Adrenal gland (tissue), 12 donors: Measurements from ENCODE around the gene KLHDC7A. TPM values are rescaled to one million over a fixed set of nuclear protein-coding genes. Genes with fewer than 3 reads are reported as not detected.

ENCODE experiments used
- DNase-seq, 7 donors: peaks; one replicate each; pipeline ENCODE4 v3.0.0-alpha.2; 2019 to 2020
- H3K27ac ChIP-seq, 5 donors: fragments of 200-600 bp; sonication (generic) in 4 of 5; 1 replicate in 3 of 5; 2 replicates in 2 of 5; pipeline versions ENCODE4 v1.5.1 to v1.8.0; 2016 to 2020; ENCODE audit warnings: mild to moderate bottlenecking in 1 of 5
- H3K27me3 ChIP-seq: fragments of 200-600 bp; 2 replicates; pipeline ENCODE4 v1.8.0; 2021
- H3K36me3 ChIP-seq, 2 donors: fragments of 200-600 bp; replicated peaks in 1 of 2; 1 replicate in 1 of 2; 2 replicates in 1 of 2; pipeline versions ENCODE4 v1.5.1 to v1.8.0; 2018 to 2022
- H3K4me1 ChIP-seq, 2 donors: fragments of 200-600 bp; replicated peaks in 1 of 2; 1 replicate in 1 of 2; 2 replicates in 1 of 2; pipeline versions ENCODE4 v1.5.1 to v1.8.0; 2018 to 2021
- H3K4me3 ChIP-seq, 4 donors: fragments of 200-600 bp; sonication (generic) in 3 of 4; one replicate each; pipeline ENCODE4 v1.5.1; 2016 to 2018
- H3K9me3 ChIP-seq, 3 donors: fragments of 200-600 bp; sonication (generic) in 1 of 3; replicated peaks in 1 of 3; 1 replicate in 2 of 3; 2 replicates in 1 of 3; pipeline versions ENCODE4 v1.5.1 to v1.8.0; 2016 to 2021
- CTCF ChIP-seq, 6 experiments: fragments of 450-650 bp in 4 of 6; fragments of 200-600 bp in 2 of 6; sonication (generic) in 1 of 6; IDR thresholded peaks; 1 replicate in 5 of 6; 2 replicates in 1 of 6; pipeline versions ENCODE4 v1.5.1 to v1.8.0; 2016 to 2021; ENCODE audit warnings: antibody characterized with exemption in 6 of 6, mild to moderate bottlenecking in 2 of 6, moderate library complexity in 1 of 6
- POLR2A ChIP-seq, 2 donors: fragments of 450-650 bp; IDR thresholded peaks; one replicate each; pipeline ENCODE4 v1.6.1; 2017; ENCODE audit warnings: antibody characterized with exemption in 2 of 2, mild to moderate bottlenecking in 2 of 2, moderate library complexity in 1 of 2
- WGBS, 4 donors: extraction: QIAGEN DNeasy Blood & Tissue Kit in 2 of 4; methylation state at CpG; one replicate each; pipeline versions ENCODE4 v1.1.5 to v1.1.7; 2013 to 2017; 5-methylcytosine and 5-hydroxymethylcytosine counted together
- intact Hi-C, 2 donors: fragments of 100-400 bp; cut with DNase I; formaldehyde crosslinking; loops; one replicate each; pipeline versions ENCODE4 v1.14.1 to v1.15.0; 2022 to 2023
- polyA plus RNA-seq, 3 donors: library from polyadenylated mRNA; stranded (reverse); fragments of 200-250 nt in 2 of 3; fragments of 350-450 nt in 1 of 3; fragmentation: Illumina TruSeq in 1 of 3; extraction: RNeasy Lipid Tissue Mini Kit (QIAGEN cat#74804) in 1 of 3; gene quantifications; one replicate each; pipeline ENCODE4 v1.2.3, GENCODE V29; 2013 to 2014
- total RNA-seq, 9 donors: library from RNA; depleted of rRNA in 4 of 9; stranded (reverse); fragments of >200 nt in 4 of 9; fragments of 120-200 nt in 1 of 9; fragmentation: NEBNext Ultra II Directional in 1 of 9; extraction: Animal tissue kit (Norgen Biotek cat#: 25700) in 1 of 9; gene quantifications; one replicate each; pipeline versions ENCODE4 v1.1.0 to v1.2.4, GENCODE V29; 2013 to 2023
- donor health status: healthy with polysubstance abuse.
- donor health status: Bipolar disorder and iron deficiency.
- donor health status: DM: yes; HTN: yes; CAD: no.
- donor health status: DM: no; HTN: no; CAD: no.
- donor health status: DM: no; HTN: no; CAD: no.
- donor health status: DM: yes; HTN: yes; CAD: no.

KLHDC7A gene
- total and polyA plus RNA-seq, 12 donors, result under 0.01 TPM; not detected in 11

GRCh38 chr1:18463063-18463462, 17.7 kb upstream of the KLHDC7A start:
- intact Hi-C loops, result no loop called here

GRCh38 chr1:18463984-18464664, 16.6 kb upstream of the KLHDC7A start:
- no peaks in the 10 kb centered on the region for H3K4me1 ChIP-seq
- no peak for TF ChIP-seq POLR2A (IDR thresholded peaks at IDR 0.05)
- no peak for TF ChIP-seq CTCF (IDR thresholded peaks at IDR 0.05)
- no peak for DNase-seq
- H3K36me3 ChIP-seq, result no peaks in the 10 kb centered on the region
- H3K9me3 ChIP-seq, result no peaks in the 10 kb centered on the region
- H3K4me3 ChIP-seq, result no peak overlapping the region
- intact Hi-C loops, result no loop called here
- WGBS, 4 donors, result 86 to 92% (median 89%) methylated on average over 5 to 6 of the region's 6 CpGs
- no peak overlapping the region for H3K27ac ChIP-seq
- no peaks in the 10 kb centered on the region for H3K27me3 ChIP-seq

More at GRCh38 chr1:18463063-18463462, 17.7 kb upstream of the KLHDC7A start:
- Histone ChIP-seq H3K4me3 (no peak overlapping the region), H3K4me1 (no peaks in the 10 kb centered on the region), H3K27ac (no peak overlapping the region), H3K9me3 (no peaks in the 10 kb centered on the region), H3K36me3 (no peaks in the 10 kb centered on the region), H3K27me3 (no peaks in the 10 kb centered on the region)
- WGBS, 4 donors, result 78 to 85% (median 80%) methylated on average over 7 to 8 of the region's 8 CpGs
- no peak for TF ChIP-seq POLR2A (IDR thresholded peaks at IDR 0.05)
- no peak for TF ChIP-seq CTCF (IDR thresholded peaks at IDR 0.05)
- DNase-seq, result no peak

GRCh38 chr1:18464665-18465050, 16.1 kb upstream of the KLHDC7A start:
- Histone ChIP-seq H3K27me3 (no peaks in the 10 kb centered on the region), H3K9me3 (no peaks in the 10 kb centered on the region), H3K4me1 (no peaks in the 10 kb centered on the region), H3K4me3 (no peak overlapping the region), H3K36me3 (no peaks in the 10 kb centered on the region), H3K27ac (no peak overlapping the region)
- TF ChIP-seq POLR2A (IDR thresholded peaks at IDR 0.05) (no peak), CTCF (IDR thresholded peaks at IDR 0.05) (no peak)
- intact Hi-C loops, result no loop called here
- no peak for DNase-seq
- 75 to 87% (median 79%) methylated on average over 6 to 8 of the region's 8 CpGs for WGBS, 4 donors

- TF ChIP-seq CTCF (IDR thresholded peaks at IDR 0.05) (no peak), POLR2A (IDR thresholded peaks at IDR 0.05) (no peak)
- WGBS, 4 donors, result 70 to 75% (median 74%) methylated on average over 7 of the region's 7 CpGs
- H3K4me3 ChIP-seq, result no peak overlapping the region
- no peak for DNase-seq
- H3K27ac ChIP-seq, result no peak overlapping the region
- no peaks in the 10 kb centered on the region for H3K4me1 ChIP-seq
- intact Hi-C loops, result no loop called here
- H3K36me3 ChIP-seq, result no peaks in the 10 kb centered on the region
- no peaks in the 10 kb centered on the region for H3K27me3 ChIP-seq
- H3K9me3 ChIP-seq, result no peaks in the 10 kb centered on the region
These were observed 14.1 kb upstream of the KLHDC7A start for GRCh38 chr1:18466676-18467075.
